ENCODE data around the gene HEATR5B. TPM values are rescaled to one million over a fixed set of nuclear protein-coding genes. Genes with fewer than 3 reads are reported as not detected.

HEATR5B gene
- total RNA-seq, 1 donor from 2014 or later = 14.7 TPM

Other genes starting within 250 kb of the HEATR5B start
- 27.0 and 28.0 TPM in 2 replicates for gene STRN, start 117.8 kb downstream of the HEATR5B start, total RNA-seq
- gene GPATCH11, start 146 bp upstream of the HEATR5B start, total RNA-seq = 13.8 and 15.7 TPM in 2 replicates
- gene EIF2AK2, start 72.6 kb upstream of the HEATR5B start, total RNA-seq = 44.5 and 46.7 TPM in 2 replicates
- not detected in 2 replicates for gene SULT6B1, start 104.3 kb upstream of the HEATR5B start, total RNA-seq
- 43.4 and 46.6 TPM in 2 replicates for gene CEBPZOS, start 112.1 kb upstream of the HEATR5B start, total RNA-seq
- 63.2 and 68.2 TPM in 2 replicates for gene CEBPZ, start 147.2 kb upstream of the HEATR5B start, total RNA-seq
- gene NDUFAF7, start 147.3 kb upstream of the HEATR5B start, total RNA-seq = 24.3 and 28.9 TPM in 2 replicates
- 20.2 and 21.9 TPM in 2 replicates for gene PRKD3, start 240.5 kb upstream of the HEATR5B start, total RNA-seq

Measured in activated CD4-positive, alpha-beta T cell treated with anti-CD3 and anti-CD28 coated beads, Interleukin-2, amount 10 ng/mL, durations not matched to agents 24 days and 14 days (primary cell).